Breast epithelium (tissue), 3 donors: ENCODE measurements around the gene NAMPT.

Source experiments
- CTCF ChIP-seq, 3 donors: fragments of 450-650 bp; IDR thresholded peaks; one replicate each; pipeline ENCODE4 v1.5.1; 2016 to 2017; ENCODE audit warnings: antibody characterized with exemption in 3 of 3, mild to moderate bottlenecking in 3 of 3, moderate library complexity in 3 of 3
- POLR2A ChIP-seq: fragments of 450-650 bp; IDR thresholded peaks from one replicate; pipeline ENCODE4 v1.6.1; 2016; ENCODE audit warnings: antibody characterized with exemption, mild to moderate bottlenecking, moderate library complexity
- POLR2AphosphoS5 ChIP-seq, 3 donors: sonication (generic); formaldehyde crosslinking; IDR thresholded peaks; one replicate each; pipeline ENCODE4 v1.6.1; 2017; ENCODE audit warnings: antibody characterized with exemption in 3 of 3

GRCh38 chr7:106329408-106329807, 44.6 kb upstream of the NAMPT start:
- no peak for TF ChIP-seq POLR2A
- TF ChIP-seq CTCF (IDR thresholded peaks at IDR 0.05): no peak
- TF ChIP-seq POLR2AphosphoS5 (IDR thresholded peaks at IDR 0.05): no peak
